8988T (cell line): ENCODE results near the gene BMP7.
"Not testable (repeated sequence)": the region's sequence is repeated elsewhere in the genome, so short reads cannot be mapped to it uniquely, and the experiment has no call there.

ENCODE experiments used
- DNase-seq: peaks from one replicate; pipeline ENCODE4 v3.0.0; 2011

BMP7 gene

DNA sequence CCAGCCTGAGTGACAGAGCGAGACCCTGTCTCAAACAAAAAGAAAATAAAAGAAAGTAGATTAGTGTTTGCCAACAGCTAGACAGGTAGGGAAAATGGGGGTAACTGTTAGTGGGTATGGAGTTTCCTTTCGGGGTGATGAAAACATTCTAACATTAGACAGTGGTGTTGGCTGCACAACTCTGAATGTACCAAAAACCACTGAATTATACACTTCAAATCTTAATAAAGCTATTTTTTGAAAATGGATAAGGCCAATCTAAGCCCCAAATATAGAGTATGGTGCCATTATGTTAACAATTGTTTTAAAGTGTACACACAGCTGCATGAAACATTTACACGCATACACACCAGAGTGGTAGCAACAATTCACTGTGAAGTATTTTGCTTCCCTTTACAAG, 57.0 kb downstream of the BMP7 start:
- no peak for DNase-seq

DNA sequence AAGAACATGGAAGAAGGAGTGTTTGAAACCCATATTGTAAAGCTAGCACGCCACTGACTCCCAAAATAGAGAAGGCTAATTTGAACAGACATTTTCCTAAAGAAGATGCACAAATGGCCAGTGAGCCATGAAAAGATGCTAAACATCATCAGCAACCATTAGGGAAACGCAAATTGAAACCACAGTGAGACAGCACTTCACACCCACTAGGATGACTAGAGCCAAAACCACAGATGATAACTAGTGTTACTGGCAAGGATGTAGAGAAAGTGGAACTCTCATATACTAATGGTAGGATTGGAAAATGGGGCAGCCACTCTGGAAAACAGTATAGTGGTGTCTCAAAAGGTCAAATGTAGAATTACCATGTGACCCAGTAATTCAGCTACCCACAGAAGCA, 58.2 kb downstream of the BMP7 start:
- DNase-seq = no peak

DNA sequence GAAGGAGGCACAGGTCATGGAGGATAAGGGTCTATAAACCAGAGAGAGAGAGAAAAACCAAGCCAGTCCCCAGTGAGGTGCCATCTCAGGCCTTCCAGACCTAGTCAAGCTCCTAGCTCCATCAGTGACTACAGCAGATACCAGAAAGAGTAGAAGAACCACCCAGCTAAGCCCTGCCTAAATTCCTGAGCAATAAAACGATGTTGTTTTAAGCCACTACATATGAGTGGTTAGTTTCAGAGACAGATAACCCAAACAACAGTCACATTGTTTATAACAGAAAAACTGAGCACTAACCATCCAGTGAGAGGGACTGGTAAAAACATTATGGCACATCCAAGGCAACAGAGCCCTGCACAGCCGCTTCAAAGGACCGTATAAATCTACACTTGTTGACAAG, 59.2 kb downstream of the BMP7 start:
- no peak for DNase-seq

DNA sequence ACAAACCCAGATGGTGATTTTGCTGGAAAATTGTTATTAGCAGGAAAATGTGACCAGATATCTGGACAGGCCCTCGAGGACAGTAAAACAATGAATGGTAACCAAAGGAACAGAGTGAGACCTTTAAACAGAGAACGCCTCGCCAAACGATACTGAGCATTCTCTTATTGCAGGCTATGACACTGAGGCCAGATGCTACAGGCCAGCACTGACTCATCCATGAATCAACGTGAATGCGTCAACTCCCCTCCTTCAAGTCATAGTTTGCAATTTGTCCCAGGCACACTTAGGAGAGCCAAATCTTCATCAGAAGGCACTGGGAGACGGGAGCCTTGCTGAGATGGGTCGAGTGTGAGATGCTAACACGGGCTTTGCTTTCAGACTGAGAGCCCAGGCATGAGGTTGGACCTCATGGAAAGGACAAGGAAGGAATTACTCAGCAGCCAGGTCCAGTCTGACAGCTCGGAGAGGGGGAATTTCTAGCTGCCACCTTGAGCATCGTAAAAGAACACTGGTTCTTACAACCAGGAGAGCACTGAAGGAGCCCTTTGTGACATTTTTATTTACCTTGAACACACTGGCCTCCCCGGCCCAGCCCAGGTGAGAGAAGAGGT, 60.7 kb downstream of the BMP7 start:
- peak; percentile 59 for DNase-seq

DNA sequence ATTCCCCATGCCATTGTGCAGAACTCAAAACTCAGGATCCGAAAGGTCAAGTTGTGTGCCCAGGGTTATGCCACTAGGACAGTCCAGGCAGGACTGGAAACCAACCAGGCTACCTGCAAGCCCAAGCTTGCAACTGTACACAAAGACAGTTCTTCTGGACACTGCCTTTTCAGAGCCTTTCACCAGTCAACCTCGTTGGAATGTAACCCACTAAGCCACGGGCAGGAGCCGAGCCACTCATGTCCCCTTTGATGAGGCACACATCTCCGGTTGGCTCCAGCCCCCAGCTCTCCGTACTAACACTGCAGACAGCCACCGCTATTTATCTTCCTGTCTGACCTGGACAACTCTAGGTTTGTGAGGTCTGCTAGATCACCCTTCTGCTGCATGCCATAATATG, 62.5 kb downstream of the BMP7 start:
- no peak for DNase-seq

DNA sequence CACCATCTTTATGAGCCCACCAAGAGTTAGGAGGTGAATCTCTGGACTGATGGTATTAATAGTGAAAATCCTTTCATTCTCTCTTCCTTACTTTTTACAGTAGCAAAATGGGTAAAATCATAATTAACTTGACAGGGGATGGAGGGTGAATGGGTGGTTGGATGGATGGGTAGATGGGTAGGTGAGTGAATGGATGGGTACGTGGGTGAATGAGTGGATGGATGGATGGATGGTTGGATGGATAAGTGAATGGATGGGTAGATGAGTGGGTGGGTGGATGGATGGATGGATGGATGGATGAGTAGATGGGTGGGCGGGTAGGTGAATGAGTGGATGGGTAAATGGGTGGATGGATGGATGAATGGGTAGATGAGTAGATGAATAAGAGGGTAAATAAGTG, 63.2 kb downstream of the BMP7 start:
- DNase-seq = no peak

DNA sequence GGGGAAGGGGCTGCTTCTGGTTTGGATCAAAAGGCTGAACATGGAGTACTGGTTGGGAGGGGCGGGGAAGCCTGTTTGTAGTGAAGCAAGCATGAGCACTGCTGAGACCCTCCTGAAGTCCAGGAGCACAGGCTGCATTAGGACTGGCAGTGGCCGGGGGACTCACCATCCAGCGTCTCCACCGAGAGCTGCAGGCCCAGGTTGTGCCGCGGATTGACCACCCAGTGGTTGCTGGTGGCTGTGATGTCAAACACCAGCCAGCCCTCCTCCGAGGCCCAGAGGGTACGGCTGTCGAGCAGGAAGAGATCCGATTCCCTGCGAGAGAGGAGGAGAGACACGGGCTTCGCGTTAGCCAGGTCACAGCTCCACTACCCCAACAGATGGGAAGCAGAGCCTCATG, 64.1 kb downstream of the BMP7 start:
- no peak for DNase-seq

DNA sequence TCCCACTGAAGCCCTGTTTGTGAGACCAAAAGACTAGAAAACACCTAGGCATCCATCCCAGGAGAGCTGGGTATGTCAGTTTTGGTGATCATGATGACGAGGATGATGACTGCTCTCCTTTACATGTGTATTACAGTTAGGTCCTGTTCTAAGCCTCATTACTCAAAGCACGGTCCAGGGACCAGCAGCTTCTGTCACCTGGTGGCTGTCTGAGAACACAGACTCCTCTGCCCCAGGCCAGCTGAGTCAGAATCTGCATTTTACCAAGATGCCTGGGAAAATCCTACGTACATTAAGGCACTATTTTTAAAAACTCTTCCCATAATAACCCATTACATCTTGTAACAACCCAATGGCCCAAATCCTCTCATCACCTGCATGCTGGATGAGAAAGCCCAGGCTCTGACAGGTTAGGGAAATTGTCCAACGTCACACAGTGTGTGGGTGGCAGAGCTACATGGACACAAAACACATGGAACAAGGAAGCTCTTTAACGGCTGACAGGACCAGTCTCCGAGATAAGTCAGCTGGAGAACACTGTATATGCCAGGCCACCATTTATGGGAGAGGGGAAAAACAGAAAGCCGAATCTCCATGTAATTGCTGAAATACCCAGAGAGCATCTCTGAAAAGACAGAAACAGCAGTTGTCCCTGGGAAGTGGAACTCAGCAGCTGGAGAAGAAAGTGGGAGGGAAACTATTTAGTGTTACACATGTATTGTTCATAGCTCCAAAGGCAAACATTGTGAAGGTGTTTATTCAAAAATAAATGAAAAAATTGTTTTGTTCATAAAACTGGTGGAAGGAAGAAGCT, 65.4 kb downstream of the BMP7 start:
- no peak for DNase-seq

DNA sequence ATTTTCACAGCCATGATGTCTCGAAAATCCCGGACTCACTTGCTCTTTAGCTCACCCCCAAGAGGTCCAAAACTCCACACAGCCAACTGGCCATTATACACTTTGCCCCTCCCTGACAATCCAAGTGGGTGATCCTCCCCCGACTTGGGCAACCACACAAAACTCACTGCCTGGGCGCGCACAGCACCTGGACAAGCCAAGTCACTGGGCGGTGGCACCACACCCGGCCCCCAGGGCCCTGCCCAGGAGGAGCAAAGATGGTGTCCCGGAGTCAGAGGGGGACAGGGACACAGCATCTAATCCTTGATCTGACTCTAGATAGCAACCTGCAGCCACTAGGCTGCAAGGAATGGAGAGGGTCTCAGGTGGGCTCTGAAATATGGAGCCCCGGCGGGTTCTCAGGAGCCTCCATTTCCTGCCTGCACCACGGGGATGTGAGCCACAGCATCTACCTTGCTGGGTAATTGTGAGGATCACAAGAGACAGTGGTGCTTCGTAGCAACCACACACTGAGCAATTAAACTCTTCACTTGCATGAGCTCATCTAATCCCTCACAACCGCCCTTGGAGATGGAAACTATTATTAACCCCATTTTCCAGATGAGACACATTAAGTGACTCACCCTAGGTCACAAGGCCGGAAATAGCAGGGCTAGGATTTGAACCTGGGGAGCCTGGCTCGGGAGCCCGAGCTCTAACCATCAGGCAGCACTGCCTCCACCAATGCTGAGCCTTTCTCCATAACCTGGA, 66.6 kb downstream of the BMP7 start:
- no peak for DNase-seq

DNA sequence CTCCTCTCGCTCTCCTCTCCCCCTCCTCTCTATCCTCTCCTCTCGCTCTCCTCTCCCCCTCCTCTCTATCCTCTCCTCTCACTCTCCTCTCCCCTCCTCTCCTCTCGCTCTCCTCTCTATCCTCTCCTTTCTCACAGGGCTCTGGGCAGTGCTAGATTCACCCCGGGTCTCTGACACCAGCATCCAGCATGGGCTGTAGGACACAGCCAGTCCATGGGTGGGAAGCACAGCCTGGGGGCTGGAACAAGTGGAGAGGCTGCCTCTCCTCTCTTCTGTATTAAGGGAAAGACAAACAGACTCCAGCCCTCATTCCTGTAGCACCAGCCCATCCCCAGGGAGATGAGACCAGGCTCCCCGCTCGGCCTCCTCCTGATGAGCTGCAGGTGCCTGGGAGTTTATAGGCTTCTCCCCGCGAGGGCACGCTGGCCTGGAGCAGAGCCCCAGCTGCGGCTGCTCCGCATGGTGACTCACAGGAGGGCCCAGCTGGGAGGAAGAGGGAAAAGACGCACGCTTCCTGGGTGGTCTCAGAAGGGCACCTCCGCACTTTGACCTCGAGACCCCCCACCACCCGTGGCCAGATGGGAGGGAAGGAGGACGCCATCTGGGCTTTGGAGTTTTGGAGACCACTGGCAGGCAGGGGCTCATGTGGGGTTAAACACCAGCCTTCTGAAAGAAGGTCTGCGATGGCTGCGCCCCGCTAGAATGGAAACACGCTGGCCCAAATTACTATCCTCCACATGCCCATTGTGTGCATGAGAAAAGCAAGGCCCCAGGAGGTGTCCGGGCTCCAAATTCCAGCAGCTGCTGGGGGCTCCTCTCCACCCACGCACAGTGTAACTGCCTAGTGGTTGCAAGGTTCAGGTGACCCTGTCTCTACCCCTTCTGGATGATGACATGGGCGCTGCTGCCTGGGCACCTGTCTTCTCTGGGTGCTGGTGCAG, 68.0 kb downstream of the BMP7 start:
- no peak for DNase-seq

DNA sequence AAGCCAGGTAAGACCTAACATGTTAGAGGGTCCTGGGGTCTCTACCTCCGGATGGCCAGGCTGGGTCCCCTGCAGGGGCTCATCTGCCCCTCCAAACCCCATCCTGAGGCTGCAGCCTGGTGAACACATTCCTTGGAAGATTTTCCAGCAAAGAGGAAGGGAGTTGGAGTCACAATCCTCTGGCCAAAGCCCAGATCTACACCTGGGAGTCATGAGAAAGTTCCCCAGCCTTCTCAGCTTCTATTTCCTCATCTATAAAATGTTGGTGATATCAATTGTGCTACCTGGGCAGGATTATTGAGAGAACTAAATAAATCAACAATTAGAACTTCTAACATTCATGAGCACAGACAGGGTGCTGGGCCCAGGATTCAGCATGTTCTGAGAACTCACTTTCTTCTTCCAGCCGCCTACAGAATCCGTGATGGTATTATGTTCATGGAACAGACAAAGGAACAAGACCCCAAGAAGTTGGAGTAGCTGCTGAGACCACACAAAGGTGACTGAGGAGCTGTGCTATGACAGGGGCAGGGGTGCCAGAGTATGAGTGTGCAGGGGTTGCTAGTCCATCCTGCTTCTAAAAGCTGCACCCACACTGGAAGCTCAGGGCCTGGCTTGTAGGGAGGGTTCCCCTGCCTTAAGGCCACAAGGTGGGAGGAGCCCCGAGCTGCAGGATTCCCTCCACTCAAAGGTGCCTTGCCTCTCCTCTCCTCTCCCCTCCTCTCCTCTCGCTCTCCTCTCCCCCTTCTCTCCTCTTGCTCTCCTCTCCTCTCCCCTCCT, 68.9 kb downstream of the BMP7 start:
- no peak for DNase-seq

DNA sequence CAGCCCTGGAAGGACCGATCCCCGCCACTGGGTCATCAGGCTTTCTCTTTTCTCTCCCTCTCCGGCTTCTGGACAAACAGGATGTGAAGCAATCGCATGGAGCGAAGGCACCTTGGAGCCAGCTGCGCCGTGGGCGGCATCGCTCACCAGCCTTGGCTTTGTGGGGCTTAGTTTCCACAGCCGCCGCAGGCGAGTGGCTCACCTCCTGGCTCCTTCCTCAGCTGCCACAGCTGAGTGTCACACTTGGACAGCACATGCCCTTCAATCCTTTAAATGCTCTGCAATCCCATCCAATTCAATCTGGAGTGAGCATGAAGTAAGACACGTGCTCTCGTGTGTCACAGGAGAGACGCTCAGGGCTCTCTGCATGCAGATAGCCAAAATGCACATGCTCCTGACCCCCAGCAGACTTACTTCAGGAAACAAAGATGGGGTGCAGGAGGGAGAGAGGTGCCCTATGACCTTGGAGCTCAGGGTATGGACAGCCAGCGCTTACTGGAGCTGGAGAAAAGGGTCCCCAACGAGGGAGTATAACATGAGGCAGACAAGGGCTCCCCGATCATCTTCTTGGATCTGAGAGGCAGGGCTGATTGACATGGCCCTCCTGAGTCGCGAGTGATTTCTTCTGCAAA, 70.9 kb downstream of the BMP7 start:
- DNase-seq = no peak

DNA sequence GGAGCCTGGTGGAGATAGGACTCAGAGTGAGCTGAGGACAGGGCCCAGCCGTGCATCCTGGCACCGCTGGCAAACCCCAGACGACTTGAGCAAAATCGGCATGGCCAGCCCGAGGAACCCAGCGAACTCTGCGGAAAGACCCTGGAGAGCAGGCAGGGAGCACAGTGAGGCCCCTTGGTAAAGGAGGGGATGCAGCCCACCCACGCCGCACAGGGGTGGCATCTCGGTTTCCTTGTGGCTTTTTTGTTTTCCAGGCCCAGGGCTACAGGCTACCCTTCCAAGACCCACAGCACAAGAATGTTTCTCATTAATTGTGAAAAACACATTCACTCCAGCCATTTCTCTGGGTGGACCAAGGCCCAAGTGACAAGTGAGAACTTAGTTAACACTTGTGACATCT, 71.4 kb downstream of the BMP7 start:
- DNase-seq = no peak

DNA sequence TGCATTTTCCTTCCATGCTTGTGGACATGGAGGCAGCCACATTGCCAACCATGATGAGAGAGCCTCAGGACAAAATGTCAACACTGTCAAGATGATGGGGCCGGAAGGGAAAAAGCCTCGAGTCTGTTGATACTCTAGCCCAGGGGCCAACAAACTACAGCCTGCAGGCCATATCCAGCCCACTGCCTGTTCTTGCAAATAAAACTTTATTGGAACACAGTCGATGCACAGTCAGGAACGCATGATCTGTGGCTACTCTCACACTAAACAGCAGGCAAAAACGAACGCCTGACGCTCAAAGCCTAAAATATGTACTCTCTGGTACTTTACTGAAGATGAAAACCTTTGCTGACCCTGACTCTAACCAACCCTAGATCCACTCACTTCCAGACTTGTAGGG, 72.3 kb downstream of the BMP7 start:
- DNase-seq = no peak

DNA sequence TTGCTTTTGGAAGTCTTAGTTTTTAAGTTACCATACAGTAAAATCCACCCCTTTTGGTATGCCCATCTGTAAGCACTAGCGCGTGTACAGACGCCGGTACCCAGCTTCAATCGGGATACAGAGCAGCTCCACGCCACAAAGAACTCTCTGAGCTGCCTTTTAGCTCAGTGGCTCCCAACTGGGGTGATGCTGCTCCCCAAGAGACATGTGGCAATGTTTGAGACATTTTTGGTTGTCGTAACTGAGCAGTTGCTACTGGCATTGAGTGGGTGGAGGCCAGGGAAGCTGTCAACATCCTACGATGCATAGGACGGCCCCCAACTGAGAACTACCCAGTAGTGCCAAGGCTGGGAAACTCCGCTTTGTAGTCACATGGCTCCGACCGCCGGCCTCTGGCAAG, 73.3 kb downstream of the BMP7 start:
- no peak for DNase-seq

DNA sequence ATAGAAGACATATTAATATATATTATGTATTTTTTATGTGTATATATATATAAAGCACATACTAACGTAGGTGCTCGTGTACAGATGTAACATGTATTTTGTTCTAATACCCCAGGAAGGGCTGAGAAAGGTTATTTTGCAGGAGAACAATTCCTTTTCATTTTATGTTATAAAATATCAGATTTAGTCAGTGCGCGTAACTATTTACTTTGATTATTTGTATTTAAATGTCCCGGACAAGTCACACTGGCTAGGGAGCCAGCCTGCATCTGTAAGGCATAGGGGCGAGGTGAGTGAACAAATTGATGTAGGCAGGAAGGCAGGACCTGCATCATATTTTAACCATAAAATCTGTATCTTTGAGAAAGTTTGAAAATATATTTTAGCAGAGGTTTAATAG, 74.1 kb downstream of the BMP7 start:
- DNase-seq = no peak

DNA sequence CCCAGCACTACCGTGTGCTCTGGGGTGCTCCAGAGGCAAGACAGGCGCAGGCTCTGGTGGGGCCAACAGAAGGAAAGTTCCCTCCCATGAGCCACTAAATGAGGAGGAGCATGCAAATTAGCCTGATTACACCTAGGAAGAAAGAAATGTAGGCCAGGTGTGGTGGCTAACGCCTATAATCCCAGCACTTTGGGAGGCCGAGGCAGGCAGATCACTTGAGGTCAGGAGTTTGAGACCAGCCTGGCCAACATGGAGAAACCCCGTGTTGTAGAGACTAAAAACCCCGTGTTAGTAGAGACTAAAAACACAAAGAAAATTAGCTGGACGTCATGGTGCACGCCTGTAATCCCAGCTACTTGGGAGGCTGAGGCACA, 75.2 kb downstream of the BMP7 start:
- not testable (repeated sequence) for DNase-seq

DNA sequence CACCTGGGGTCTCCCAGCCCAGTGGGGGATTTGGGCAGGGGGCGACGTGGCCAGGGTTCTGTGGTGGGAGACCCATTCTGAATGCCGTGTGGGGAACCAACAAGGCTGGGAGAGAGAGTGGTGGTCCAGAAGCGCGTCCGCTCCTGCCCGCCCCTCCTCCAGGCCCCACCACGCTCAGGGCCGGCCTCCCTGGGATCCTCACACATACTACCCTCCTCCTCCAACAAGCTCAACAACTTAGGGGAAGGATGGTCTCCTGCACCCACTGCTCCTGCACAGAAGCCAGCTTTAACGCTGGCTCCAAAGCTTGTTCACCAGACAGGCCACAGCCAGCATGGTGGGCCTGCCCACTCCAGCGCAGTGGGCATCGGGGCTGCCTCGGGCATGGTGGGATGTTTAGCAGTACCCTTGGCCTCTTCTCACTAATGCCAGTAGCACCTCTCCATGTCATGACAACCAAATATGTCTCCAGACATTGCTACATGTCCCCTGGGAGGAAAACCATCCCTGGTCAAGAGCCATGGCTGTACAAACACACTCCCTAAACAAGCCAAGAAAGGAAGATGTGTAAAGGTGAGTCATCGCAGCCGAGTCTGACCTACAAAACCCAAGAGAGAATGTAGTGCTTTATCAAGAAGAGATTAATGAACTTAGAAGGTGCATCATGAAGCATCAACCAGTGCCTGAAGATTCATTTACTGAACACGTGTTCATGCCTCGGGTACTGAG, 75.7 kb downstream of the BMP7 start:
- no peak for DNase-seq

DNA sequence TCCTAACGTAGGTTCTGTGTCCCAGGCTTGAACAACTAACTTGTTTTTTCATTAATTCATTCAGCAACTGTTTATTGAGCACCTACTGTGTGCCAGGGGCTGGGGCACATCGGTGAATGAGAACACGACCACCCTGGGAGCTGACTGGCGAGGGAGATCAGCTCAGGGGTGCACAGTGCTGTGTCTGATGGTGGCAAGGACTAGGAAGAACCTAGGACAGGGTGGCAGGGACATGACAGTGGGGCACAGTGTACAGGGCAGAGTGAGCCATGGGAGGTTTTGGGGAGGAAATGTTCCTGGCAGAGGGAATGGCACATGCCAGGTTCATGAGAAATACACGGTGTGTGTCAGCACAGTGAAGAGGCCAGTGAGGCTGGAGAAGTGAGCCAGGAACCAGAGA, 76.7 kb downstream of the BMP7 start:
- no peak for DNase-seq

DNA sequence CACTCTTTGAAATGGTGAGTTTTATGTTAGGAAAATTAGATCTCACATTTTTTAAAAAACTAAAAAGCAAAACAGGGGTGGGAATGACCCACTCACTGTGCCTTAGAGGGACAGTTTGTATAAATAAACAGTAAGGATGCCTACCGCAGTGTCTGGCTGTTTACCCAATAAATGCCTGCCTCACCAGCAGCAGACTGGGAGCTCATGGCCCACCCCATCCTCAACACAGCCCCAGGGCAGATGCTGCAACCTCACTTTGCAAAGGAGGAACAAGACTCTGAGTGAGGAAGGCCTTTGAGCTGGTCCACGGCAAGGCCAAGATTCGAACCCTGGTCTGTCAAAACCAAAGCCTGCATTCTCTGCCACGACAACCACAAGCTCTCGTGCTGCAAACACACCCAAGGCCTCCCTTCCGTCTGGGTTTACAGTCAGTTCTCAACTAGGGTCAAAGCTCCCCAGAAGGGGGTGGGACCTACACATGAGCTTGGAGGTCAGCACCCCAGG, 77.8 kb downstream of the BMP7 start:
- DNase-seq = no peak

DNA sequence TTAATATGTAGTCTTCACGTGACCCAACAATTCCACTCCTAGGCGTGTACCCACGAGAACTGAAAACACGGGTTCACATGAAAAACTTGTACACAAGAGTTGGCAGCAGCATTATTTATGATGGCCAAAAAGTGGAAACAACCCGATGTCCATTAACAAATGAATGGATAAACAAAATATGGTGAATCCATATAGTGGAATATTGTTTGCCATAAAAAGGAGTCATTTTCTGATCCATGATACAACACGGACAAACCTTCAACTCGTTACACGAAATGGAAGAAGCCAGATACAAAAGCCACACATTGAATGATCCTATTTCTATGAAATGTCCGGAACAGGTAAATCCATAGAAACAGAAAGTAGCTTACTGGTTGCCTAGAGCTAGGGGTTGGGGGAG, 78.4 kb downstream of the BMP7 start:
- DNase-seq = no peak
